GM21390 (cell line): ENCODE data around the gene CHP2.
"Not testable (repeated sequence)": the region's sequence is repeated elsewhere in the genome, so short reads cannot be mapped to it uniquely, and the experiment has no call there.

Experiments
- ATAC-seq: cut with Tn5 transposase; IDR thresholded peaks from one replicate; pipeline ENCODE4 v1.9.1; 2021; ENCODE audit not compliant: unreplicated experiment

The CHP2 gene

DNA sequence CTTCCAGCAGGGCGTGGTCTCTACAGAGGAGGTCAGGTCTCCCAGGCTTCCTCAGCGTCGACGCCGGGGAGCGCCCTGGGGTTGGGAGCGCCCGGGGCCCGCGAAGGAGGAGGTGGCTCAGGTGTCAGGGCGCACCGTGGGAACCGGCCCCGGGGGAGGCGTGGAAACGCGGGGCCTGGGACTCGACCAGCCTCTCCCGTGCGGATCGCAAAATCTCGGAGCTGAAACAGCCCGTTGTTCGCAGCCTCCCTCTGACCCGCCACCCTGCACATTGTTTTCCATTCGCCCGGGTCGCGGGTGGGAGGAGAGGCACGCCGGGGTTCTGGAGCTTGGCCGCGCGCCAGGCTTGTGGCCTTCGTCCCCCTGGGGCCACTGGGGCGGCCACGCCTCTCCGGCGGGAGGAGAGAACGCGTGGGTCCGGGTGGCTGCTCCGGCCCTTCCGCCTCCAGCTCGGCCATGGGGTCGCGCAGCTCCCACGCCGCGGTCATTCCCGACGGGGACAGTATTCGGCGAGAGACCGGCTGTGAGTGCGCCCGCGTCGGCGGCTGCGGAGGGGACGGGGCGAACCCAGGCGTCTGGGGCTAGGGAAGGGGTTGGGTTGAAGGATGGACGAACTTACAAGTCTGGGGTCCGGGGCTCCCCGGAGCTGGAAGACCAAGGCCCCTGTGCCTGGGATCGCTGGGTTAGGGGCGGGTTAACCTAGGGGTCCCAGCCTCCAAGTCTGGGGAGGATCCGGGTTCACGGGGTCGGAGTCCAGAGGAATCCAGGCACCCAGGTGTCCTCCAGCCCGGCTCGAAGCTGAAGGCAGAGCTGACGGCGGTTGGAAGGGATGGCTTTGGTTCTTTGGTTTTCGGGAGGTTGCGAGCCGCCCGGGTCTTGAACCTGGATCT, at the start of gene CHP2:
CHP2 (plus strand) TSS at position 433 of the 890 bp plus-strand sequence; CDS start at position 457, 24 bp downstream.
- ATAC-seq: no peak

DNA sequence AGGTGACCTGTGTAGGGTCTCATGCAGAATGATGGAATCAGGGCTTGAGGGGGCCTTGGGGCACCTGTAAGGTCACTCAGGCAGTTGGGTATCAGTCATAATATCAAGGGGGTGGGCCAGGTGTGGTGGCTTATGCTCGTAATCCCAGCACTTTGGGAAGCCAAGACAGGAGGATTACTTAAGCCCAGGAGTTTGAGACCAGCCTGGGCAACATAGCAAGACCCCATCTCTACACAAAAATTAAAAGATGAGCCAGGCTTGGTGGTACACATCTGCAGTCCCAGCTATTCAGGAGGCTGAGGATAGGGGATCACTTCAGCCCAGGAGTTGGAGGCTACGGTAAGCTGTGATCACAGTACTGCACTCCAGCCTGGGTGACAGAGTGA, 49.3 kb upstream of the CHP2 start:
- ATAC-seq: no peak

DNA sequence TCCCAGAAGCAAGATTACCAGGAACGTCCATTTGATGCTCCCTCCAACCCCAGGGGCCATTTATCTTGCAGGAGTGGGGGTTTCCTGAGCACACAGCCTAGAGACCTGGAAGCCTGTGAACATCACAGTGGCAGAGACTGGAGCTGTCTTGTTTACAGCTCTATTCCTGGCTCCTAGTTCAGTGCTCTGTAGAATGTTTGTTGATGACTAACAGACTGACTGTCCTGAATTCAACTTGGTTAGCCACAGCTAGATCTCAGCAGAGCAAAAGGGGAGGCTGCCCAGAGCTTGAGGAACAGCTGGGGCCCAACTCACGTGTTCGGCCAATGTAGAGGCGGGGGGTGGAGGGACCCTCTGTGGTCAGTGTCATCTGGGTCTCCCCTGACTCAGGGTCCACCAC, 48.4 kb upstream of the CHP2 start:
- no peak for ATAC-seq

DNA sequence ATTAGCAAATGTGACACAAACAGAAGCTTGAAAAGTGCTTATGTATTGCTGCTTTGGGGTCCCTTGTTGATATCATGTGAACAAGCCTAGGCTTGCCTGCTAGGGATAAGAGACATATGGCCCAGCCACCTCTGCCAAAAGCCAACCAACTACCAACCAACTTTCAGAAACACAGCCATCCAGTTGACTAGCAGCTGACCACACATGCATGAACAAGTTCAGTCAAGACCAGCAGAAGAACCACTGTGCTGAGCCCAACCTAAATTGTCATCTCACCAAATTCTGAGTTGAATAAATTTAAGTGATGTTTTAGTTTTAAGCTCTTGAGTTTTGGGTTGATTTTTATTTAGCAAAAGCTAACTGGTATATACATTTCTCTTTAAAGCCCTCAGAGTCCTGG, 45.3 kb upstream of the CHP2 start:
- no peak for ATAC-seq

DNA sequence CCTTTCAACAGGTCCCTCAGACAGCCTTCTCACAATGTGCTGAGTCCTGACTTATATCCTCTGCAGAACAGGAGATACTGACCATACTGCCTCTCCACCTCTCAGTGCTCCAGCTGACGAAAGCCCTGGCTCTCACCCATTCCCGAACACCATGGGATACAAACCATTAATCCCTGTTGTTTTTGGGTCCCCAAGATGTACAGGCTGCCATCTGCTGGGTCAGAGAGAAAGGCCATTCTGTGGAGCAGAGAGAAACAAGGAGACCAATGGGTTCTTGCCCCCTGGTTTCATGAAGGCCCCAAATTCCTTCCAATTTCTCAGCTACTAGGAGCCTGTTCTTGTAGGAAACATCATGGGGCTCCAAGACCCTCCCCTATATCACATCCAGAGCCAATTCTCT, 44.8 kb upstream of the CHP2 start:
- ATAC-seq: no peak

DNA sequence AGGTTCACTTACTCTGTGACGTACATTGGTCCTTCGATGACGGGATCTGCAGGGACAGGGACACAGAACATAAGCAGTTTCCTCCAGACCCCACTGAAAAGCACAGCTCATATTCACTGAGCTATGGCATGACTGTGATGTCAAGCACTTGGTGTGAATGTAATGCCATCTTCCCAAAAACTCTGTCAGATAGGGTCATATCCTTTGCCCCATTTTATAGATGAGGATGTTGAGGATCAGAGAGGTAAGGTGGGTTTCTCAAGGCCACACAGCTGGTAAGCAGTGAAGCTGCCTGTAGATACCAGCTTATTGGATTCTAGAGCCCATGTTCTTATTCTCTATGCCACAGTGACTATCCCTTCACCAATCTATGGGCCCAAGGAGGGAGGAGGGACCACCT, 44.3 kb upstream of the CHP2 start:
- no peak for ATAC-seq

DNA sequence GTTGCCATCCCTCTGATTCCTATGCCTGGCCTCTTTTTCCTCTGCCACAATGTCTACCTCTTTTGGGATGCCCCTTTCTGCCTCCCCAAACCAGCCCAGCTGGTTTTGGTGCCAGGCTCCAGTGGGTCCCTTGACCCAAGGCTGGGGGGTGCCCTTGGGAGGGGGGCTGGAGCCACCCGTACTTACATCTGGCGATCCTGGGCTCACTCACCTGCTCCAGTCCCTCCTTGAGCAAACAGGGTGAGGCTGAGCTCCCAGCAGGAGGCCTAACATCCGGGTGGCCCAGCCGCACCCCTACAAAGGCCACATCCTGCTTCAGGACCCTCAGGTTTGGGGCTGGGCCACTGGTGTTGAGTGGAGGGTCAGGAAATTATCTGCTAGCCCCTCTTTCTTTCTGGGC, 43.0 kb upstream of the CHP2 start:
- ATAC-seq: no peak

DNA sequence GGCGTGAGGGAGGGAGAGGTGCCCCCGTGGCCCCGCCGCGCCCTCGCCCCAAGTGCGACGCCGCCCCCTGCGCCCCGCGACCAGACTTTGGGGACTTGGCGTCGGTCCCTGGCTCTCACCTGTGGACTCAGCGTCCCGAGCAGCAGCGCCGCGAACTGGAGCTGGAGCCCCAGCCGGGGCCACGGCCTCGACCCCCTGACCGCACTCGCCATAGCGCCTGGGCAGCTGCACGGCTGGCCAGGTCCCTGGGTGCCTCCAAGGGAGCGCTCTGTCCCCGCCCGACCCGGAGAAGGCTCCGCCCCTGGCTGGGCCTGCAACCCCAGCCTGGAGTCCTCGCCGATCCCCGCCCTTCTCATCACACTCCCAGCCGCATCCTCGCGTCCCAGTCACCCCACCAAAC, 41.9 kb upstream of the CHP2 start, which contains the start of gene ERN2:
ERN2 (minus strand) TSS at position 247 of the 400 bp plus-strand sequence; CDS start at position 212, 35 bp downstream.
- ATAC-seq: no peak

DNA sequence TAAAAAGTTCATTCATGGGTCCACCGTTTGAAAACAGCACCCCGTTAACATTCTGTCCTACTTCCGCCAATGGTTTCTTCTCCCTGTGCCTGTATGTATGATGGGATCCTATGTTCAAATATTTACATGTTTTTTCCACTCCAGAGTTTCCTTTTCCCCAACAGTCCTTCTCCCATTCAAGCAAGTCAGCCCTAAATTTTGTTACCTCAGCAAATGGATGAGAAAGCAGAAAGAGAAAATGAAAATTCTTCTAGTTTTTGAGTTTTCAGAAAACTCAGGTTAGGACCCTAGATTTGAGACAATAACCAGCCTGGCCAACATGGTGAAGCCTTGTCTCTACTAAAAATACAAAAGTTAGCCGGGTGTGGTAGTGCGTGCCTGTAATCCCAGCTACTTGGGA, 38.3 kb upstream of the CHP2 start:
- ATAC-seq: no peak

DNA sequence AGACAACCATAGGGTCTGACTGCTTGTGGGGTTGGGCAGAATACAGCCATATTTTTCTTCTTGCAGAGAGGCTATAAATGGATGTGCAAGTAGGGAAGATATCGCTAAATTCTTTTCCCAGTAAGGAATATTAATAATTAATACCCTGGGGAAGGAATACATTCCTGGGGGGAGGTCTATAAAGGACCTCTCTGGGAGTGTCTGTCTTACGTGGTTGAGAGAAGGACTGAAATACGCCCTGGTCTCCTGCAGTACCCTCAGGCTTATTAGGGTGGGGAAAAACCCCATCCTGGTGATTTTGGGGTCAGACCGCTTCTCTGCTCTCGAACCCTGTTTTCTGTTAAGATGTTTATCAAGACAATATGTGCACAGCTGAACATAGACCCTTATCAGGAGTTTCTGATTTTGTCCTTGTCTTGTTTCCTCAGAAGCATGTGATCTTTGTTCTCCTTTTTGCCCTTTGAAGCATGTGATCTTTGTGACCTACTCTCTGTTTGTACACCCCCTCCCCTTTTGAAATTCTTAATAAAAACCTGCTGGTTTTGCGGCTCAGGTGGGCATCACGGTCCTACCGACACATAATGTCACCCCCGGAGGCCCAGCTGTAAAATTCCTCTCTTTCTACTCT, 32.1 kb upstream of the CHP2 start:
- ATAC-seq: not testable (repeated sequence)

DNA sequence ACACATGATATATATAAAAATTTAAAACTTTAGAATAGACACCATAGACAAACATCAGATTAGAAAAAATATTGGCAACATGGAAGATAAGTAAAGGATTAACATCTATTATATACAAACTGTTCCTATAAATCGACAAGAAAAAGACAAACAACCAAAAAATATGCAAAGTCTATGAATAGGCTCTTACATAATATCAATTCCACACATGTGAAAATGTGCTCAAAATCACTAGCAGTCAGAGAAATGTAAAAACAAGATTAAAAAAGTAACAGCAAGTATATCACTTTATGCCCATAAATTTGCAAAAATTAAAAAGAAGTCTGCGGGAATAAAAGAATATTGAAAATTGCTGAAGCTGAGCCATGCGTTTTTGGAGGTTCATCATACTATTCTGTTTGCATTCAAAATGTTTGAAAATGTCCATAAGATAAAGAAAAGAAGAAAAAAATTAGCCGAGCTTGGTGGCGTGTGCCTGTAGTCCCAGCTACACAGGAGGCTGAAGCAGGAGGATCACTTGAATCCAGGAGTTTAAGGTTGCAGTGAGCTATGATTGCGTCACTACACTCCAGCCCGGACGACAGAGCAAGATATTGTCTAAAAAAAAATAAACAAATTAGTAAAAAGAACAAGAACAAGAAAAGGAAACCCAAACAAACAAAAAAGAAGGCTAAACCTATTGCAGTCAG, 30.6 kb upstream of the CHP2 start:
- ATAC-seq: no peak

DNA sequence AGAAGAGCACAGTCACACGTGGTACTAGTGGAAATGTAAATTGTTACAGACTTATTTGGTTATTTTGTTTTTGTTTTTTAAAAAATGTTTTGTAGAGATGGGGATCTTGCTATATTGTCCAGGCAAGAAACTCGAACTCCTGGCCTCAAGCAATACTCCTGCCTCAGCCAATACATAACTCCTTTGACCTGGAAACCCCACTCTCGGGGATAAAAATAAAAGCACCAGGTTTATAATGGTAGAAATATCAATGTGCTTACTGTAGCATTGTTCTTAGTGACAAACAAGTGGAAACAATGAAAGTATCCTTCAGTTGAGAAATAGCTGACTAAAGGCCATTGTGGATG, 30.1 kb upstream of the CHP2 start:
- ATAC-seq: no peak

DNA sequence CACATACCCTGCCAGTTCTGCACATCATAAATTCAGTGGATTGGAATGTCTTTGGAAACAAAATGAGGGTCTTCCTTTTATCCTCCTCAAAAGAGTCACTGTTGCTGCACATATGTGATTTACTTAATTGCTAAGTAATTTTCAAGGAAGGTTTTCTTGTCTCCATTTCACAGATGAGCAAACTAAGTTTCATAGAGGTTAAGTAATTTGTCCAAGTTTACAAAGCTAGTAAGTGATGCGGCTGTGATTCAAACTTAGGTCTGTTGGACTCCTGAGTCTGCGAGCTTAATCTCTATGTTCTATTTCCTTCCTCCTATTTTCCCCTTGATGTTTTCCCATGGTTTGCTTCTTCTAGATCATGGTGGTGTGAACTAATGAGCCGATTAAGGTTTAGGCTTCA, 28.1 kb upstream of the CHP2 start:
- no peak for ATAC-seq

DNA sequence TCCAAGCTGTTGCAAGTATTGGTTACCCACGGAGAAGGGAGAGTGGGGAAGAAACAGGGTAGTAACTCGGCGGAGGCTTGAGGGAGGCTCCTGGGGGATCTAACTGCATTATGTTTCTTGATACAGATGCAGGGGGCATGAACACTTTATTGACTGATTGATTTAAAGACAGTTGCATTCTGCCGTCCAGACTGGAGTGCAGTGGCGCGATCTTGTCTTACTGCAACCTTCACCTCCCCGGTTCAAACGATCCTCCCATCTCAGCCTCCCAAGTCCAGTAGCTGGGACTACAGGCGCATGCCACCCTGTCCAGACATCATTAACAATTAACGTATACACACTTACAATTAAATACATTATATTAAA, 26.7 kb upstream of the CHP2 start:
- ATAC-seq: no peak

DNA sequence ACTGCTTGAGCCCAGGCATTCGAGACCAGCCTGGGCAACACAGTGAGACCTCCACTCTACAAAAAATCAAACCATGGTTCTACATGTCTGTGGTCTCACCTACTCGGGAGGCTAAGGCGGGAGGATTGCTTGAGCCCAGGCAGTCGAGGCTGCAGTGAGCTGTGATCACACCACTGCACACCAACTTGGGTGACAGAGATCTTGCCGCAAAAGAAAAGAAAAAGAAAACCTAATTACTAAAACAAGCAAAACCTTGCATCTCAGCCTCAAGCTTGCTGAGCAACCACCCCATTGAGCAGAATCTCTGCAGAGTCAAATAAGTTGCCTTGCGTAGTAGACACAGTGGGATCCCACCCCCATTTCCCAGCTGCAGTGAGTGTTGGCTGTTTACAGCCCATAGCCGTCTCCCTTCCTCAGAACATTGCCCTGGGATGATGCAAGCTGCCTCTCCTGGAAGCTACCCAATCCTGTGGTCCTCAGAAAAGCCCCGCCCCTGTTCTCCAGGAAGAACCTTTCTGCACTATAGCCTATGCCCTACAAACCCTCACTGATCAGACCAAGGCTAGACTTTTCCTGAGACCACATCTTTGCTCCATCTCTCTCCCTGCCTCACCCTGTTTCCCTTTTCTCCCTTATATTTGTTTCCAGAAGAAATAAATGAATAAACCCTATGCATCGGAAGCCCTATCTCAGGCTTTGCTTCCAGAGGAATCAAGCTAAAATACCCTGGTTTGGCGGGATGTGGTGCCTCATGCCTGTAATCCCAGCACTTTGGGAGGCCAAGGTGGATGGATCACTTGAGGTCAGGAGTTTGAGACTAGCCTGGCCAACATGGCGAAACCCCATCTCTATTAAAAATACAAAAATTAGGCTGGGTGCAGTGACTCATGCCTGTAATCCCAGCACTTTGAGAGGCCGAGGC, 25.1 kb upstream of the CHP2 start:
- no peak for ATAC-seq

DNA sequence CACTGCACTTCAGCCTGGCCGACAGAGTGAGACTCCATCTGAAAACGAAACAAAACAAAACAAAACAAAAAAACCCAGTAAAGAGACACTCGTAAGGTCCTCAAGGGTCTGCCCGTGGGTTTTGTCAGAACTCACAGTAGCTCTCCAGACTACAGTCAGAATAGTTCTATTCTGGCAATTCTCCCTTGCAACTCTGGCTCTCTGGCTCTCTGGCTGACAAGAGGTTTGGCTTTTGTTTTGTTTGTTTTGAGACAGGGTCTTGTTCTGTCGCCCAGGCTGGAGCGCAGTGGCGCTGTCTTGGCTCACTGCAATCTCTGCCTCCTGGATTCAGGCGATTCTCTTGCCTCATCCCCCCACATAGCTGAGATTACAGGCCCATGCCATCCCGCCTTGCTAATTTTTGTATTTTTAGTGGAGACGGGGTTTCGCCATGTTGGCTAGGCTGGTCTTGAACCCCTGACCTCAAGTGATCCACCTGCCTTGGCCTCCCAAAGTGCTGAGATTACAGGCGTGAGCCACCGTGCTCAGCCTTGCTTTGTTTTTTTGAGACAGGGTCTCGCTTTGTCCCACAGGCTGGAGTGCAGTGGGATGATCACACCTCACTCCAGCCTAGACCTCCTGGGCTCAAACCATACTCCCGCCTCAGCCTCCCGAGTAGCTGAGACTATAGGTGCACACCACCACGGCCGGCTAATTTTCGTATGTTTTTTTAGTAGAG, 20.5 kb upstream of the CHP2 start:
- no peak for ATAC-seq

DNA sequence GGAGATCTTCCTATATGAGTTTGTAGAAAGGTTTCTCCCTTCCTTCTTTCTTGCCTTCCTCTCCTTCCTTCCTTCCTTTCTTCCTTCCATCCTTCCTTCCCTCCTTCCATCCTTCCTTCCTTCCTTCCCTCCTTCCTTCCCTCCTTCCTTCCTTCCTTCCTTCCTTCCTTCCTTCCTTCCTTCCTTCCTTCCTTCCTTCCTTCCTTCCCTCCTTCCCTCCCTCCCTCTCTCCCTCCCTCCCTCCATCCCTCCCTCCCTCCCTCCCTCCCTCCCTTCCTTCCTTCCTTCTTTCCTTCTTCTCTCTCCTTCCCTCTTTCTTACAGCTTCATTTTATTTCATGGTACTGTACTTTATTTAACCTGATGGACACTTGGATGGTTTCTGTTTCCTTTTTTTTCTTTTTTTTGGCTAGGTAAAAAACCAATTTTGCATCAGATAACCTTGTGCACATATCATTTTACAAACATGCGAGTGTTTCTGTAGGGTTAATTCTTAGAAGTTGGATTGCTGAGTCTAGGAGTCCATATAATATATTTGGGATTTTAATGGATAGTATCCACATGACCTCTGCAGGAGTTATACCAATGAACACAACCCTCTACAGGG, 17.3 kb upstream of the CHP2 start:
- not testable (repeated sequence) for ATAC-seq

DNA sequence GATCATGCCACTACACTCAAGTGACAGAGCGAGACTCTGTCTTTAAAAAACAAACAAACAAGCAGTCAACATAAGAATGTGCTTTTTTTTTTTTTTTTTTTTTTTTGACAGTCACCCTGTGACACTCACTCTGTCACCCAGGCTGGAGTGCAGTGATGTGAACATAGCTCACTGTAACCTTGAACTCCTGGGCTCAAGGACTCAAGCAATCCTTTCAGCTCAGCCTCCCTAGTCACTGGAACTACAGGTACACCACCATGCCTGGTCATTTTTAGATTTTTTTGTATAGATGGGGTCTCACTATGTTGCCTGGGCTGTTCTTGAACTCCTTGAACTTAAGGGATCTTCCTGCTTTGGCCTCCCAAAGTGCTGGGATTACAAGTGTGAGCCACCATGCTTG, 15.3 kb upstream of the CHP2 start:
- ATAC-seq: no peak

DNA sequence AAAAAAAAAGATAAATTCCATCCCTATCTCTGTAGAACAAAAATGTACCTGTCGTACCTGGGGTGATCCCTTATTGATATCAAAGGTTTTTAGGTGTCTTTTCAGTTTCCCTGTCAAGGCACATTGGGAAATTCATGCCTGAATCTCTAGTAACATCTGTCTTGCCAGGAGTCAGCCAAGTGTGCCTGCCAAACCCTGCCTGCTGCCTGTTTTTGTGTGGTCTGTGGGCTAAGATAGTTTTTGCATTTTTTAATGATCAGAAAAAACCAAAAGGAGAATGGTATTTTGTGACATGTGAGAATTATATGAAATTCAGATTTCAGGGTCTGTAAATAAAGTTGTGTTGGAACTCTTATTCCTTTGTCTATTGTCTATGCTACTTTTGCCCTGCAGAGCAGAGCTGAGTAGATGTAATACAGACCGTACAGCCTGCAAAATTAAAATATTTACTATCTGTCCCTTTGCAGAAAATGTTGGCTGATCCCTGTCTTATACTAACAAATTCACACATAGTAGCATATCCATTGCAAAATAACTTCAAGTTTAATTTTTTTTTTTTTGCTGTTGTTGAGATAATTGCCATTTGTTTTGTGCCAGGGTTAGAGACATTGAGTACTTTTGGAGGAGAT, 13.0 kb upstream of the CHP2 start:
- ATAC-seq: no peak
